DMS114 treated with DMSO at 0.1 percent for 48 hours (cell line): ENCODE data around the gene ITGA4.

ENCODE experiments used
- DNase-seq: peaks from one replicate; lab custom pipeline; 2025; ENCODE audit not compliant: unreplicated experiment; lab: John Stamatoyannopoulos, UW

ITGA4 gene

DNA sequence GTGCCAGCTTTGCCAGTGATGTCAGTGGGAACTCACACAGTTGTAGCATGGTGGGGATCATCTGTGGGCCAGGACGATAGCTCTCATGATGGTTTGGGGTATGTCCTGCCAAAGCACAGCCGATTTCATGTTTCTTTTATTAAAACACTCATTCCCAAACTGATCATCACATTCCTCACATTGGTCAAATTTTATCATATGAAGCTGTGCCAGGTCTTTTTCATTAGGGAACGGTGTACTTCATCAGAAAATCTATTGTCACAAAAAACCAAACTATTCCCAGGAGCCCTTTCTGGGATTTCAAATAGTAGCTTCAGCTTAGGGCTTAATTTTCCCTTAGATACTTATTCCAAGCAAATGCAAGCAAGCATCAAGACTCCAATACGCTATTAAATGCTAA lies 42.0 kb downstream of the ITGA4 start:
- DNase-seq = no peak

DNA sequence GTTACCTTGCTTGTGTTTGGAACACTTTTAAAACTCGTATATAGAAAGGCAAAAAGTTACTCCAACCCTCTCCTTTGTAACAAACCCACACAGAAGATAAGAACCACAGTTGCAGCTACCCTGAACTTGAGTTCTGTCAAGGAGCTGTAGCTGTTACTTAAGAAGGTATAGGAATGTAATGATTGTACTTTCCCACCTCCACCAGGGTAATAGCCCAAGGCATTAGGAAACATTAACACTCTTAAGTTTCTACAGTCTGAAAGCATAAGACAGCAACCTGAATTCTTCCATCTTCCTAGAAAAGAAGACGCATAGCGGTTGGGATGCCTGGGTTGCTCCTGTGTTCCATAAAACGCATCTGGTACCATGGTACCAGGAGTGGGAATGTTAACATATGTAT lies 43.0 kb downstream of the ITGA4 start:
- no peak for DNase-seq

DNA sequence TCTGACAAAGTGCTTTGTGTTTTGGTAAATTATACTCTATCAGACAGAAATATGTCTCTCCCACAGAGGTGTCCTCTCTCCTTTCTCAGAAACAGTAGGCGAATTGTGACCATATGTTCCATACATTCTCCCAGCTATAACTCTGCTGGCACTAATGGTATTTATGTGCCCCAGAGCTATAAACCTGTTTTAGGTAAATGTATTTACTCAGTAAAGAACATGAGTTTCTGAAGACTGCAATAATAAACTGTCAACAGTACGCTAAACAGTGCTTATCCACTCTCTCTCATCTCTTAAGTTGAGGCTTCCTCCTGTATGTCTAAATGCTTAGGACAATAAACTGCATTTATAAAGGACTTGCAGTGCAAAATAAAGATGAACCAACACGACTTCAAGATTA lies 58.5 kb downstream of the ITGA4 start:
- DNase-seq = no peak

GRCh38 chr2:181516992-181517391 lies 59.8 kb downstream of the ITGA4 start:
- no peak for DNase-seq

DNA sequence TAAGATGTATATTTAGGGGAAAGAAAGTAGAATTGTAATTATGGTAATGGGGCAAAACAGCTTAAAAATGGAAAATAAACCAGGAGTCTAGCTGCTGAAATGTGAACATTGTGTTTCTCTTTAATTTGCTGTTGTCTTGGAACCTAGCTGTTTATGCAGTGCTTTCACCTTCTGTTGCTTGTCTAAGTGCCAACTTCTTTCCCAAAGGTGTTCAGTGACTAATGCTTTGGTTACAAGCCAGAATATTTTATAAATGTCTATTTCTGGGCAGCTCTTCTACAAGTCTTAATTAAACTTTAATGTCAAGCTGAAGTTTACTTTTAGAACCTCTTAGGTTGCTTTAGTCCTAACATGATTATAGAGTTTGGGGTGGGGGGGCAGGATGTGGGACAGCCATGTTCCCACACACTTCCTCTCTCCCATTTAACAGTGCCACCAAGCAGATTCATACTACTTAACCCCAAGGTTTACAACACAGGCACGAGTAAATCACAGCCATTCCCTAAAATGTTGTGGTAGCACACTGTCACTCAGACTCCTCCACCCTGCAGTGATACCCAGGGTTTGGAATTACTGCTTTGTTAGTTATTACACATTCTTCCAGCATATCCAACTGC lies 60.6 kb downstream of the ITGA4 start:
- DNase-seq = no peak

DNA sequence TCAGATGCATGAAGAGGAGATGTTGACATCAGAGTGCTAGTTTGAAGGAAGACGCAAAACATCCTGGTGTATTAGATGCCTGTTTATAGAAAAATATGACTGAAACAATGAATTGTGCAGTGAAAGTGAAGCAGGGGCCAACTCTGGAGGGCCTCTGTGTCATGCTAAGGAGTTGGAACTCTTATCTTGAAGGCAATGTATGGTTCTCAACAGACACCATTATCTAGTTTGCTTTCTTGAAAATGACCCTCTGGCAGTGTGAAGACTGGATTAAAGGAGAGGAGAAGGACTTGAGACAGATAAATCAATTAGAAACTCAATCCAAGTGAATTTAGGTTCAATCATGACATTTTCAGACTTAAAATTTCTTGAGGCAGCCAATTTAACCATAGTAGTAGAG lies 63.1 kb downstream of the ITGA4 start:
- no peak for DNase-seq

GRCh38 chr2:181523756-181524155 lies 66.6 kb downstream of the ITGA4 start:
- no peak for DNase-seq

DNA sequence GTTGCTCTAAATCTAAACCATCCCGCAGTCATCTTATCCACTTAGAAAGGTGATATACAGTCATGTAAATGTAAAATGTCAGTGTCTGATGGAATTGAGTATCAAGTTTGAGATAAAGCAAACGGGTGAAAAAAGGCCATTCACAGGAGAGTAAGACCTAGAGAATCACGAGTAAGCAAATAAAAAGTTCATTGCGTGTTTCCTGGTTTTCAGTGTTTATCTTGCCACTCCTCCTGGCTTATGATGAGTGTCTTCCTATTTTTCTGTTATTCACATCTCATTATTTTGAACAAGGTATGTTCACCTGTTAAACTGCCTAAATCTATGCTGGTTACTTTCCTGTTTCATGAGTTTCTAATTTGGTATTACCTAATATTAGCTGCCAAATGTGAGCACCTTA lies 68.8 kb downstream of the ITGA4 start:
- DNase-seq = no peak

DNA sequence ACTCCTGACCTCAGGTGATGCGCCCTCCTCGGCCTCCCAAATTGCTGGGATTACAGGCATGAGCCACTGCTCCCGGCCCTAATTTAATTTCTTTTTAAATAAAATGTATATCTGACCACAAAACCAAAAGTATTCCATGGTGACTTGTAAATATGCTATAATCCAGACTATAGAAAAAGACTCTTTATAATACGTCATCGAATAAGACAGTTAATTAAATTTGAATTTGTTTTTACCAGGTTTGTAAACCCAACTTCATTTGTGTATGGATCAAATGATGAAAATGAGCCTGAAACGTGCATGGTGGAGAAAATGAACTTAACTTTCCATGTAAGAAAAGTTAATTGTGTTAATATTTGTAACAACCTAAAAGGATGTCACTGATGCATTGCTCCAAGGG lies 69.9 kb downstream of the ITGA4 start:
- no peak for DNase-seq

DNA sequence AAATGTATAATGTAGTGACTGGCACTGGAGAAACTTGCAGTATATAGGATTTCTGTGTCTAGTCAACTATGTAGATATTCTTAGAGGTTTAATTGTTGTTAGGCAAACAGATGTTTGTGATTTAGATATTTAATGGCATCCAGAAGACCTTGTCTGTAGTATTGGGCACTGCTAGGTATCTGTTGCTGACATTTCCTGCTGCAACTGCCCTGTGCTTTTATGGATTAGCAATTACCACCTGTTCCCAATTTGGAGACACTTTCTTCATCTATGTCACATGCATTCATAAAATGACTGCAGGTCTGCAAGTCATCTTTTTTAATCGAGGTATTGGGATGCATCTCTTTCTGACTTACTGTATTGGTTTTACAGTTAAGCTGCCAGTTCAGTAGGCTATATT lies 71.3 kb downstream of the ITGA4 start:
- DNase-seq = no peak

DNA sequence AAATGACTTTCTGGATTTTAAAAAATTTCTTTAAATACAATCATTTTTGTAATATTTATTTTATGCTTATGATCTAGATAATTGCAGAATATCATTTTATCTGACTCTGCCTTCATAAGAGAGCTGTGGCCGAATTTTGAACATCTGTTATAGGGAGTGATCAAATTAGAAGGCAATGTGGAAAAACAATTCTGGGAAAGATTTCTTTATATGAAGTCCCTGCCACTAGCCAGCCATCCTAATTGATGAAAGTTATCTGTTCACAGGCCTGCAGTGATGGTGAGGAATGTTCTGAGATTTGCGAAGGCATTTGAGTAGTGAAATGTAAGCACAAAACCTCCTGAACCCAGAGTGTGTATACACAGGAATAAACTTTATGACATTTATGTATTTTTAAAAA lies 79.5 kb downstream of the ITGA4 start:
- no peak for DNase-seq

DNA sequence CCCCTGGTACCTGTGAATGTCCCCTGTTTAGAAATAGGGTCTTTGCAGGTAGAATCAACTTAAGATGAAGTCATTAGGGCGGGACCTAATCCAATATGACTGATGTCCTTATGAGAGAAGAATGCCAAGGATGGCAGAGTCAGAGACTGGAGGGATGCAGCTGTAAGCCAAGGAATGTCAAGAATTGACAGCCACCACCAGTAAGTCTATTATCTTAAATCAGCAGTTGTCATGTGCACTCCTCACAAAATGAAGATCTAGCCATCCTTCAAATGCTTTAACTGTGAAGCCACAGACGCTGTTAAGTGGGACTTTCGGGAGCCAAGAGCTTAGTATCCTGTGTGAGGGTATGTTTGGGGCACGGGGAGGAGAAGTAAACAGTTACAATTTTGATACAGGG lies 83.2 kb downstream of the ITGA4 start:
- DNase-seq = no peak

DNA sequence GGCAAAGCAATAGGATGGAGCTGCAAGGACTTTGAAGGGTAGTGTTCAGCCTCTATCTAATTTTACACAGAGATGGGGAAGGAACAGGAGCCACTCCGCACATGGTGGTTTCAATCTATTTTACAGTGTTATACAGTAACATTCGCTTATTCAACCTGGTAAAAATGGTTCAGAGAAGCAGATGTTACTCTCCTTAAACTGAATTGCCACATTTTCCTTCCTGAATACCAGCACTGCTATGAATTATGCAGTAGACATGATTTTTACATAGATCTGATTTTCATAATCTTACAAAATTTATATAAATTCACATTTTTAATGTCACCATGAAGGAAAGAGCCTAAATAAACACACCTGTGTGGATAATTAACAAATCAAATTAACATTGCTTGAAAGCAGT lies 85.0 kb downstream of the ITGA4 start:
- no peak for DNase-seq

DNA sequence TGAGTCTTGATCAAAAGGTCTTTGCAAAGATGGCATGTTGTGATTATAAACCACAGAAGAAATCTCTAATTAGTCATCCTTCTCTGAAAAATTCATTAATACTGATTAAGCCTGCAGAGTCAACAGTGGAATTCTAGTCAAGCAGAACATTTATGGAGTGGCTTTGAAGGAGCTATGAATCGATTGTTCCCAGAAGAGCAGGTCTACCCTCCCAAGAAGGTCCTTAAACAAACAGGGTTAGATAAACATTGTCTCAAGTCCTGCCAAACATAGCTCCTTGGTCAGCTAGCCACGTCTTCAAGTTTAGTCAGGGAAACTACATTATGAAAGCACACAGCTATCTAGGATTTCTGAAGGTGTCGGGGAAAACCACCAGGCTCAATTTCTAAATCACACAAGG lies 88.9 kb downstream of the ITGA4 start:
- DNase-seq = no peak

- DNase-seq = no peak
Measured at GRCh38 chr2:181552808-181553207, 95.6 kb downstream of the ITGA4 start.

DNA sequence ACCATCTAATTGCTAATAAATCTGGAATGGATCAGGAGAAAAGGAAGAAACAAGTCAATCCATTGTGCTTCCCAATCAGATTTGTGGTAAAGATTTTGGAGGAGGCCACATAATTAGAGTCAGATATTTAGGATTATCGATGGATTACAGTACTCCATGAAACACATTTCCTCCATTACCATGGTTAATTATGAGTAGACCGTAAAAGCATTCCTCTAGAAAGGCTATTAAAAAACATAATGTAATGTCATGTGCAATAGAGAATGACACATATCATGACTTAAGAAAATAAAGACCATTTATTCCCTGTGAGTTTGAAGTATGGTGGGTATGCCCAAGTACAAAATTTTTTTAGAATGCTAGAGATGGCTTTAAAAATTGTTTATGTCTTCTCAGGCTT lies 96.1 kb downstream of the ITGA4 start:
- DNase-seq = no peak

DNA sequence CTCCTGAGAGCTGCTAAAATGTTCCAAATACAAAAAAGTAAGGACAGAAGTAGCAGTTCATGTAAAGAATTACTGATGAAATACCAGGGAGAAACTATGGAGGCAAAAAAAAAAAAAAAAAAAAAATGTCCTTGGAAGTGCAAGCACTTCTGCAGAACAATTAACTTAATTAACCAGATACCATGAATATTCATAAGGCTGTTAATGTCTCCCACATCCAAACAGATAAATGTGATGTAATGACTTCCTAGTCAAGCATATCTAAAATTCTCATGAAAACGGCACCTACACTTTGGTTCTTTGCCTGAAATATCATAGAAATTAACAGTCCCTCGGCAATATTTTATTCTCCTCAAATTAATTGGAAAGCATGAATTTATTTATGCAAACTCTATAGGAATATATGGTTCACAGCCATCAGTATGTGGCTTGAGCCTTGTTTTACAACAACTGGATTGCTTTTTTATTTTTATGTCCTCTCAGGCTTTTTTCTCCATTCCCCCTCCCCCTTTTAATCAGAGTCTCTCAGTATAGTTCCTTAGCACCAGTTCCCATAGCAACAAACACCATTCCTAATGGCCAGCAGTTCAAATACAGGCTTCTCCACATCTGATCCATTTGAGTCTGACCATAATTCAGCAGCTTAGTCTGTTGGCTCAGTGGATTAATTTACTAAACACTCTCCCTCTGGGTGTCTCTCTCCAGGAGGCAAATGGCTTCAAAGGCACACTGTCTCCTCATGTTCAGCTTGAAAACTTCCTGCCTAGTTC lies 97.1 kb downstream of the ITGA4 start:
- no peak for DNase-seq

DNA sequence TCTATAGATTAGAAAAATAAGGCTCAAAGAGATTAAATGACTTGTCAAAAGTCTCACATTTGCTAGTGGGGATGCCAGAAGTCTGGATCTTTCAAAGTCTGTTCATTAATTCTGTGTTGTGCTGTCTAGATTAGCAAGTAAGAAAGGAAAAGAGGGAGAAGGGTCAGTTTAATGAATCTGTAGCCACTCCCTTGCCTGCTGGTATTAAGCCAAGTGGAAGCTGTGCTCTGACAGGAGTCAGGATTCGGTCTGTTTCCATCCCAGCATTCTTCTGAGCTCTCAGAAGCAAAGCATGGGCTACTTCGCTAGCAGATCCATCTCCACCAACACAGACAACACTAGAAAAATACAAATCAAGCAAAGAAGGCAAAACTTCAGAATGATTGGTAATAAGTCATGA lies 101.2 kb downstream of the ITGA4 start:
- no peak for DNase-seq

DNA sequence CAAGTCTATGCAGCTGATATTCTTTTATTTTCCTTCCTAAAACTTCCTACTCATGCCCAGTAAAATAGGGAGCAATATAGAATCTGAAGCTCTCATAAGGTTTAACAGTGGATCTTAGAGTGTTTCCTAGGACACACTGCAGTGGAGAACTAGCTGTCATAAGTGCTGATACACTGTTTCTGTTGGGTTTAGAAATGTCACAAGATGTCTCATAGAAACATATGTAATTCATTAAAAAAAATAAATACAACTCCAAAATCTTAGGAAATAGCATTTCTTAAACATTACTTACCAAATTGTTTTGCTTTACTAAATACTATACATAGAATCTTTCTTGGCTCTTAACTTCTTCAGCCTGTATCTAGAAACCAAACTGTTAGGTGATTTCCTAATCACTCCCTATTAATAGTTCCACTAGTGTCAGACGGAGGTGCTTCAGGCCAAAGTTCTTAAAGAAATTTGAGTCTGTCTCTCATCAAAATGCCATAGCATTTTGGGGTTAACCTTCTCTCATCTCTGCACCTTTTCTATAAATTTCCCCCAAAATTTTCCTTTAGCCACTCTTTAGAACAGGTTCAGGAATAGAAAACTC lies 106.0 kb downstream of the ITGA4 start:
- DNase-seq = no peak

DNA sequence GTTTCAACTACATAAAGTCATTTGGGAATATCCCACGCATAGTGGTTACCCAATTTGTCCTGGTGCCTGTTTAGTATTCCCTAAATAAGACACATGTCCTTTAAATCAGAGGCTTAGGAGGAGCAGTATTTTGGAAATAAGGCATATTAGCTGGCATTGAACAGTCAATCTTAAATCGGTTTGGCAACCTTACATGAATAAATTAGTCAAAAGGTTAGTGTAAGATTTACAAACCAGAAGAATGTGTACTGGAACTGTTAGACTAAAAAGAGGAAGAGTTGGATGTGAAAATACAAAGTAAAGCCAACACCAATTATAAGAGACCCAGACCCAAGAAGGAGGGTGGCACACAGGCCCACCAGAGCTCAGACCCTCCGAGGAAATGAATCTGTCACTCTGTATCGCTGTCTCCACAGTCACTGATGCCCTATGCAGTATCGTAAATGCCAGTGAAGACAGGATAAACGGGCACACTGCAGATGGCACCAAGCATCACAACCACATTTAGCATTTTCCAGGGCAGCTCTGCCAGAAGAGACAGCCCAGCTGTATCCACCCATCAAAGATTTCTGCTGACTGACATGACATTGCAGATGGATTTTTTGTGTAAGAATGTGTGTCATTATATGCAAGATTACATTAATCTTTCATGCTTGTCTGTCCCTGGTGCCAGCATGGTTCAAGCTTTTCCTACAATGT lies 109.3 kb downstream of the ITGA4 start:
- no peak for DNase-seq

DNA sequence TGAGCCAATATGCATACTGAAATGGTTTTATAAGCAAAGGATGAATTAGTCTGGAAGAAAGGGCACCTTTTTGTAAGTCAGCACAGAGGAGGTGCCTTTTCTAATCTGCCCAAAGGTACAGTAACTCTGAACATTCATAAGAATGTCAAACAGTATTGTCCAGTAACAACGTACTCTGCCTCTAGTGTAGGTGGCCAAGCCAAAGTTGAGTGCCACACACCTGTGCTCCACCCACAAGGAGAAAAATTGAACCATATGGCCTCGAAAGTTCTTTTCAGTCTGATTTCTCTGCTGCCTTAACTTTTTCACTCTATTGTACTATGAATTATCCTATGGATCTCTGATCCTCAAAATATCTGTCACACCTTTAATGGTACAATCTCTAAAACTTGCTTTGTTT lies 112.9 kb downstream of the ITGA4 start:
- DNase-seq = no peak
